Panc1 (cell line): ENCODE results near the gene KIF18B. TPM values are rescaled to one million over a fixed set of nuclear protein-coding genes. Genes with fewer than 3 reads are reported as not detected.
A peak's percentile ranks its signal among the peaks of the same experiment; 100 is the strongest.
"Not testable (repeated sequence)": the region's sequence is repeated elsewhere in the genome, so short reads cannot be mapped to it uniquely, and the experiment has no call there.

ENCODE experiments used
- ATAC-seq: fragments of 200-7000 bp; cut with Tn5 transposase; 2 replicates; pipeline ENCODE4 v1.9.1; 2020; ENCODE audit warnings: mild to moderate bottlenecking, moderate library complexity
- BruUV-seq: library from RNA; stranded (reverse); fragments of 400-500 nt; replicated peaks from 2 replicates; lab custom pipeline; 2021; lab: Mats Ljungman, UMichigan
- CTCF ChIA-PET: fragments of 300-600 bp; sonication (Branson Sonifier 250); formaldehyde crosslinking; loops from one replicate; lab custom pipeline; 2022; ENCODE audit warnings: antibody characterized with exemption; lab: Charles Lee
- POLR2A ChIA-PET: fragments of 300-600 bp; sonication (Branson Sonifier 250); formaldehyde crosslinking; loops from one replicate; lab custom pipeline; 2022; ENCODE audit warnings: antibody characterized with exemption; lab: Charles Lee
- DNase-seq: peaks from one replicate; pipeline ENCODE4 v3.0.0-alpha.2; 2010; ENCODE audit warnings: low read depth, low spot score
- H3K27ac ChIP-seq: 2 replicates; pipeline ENCODE4 v1.5.1; 2011; ENCODE audit warnings: mild to moderate bottlenecking, low read length, inconsistent platforms
- H3K27me3 ChIP-seq: fragments of 200-500 bp; sonication (Bioruptor generic); 2 replicates; pipeline ENCODE4 v1.6.0; 2014; ENCODE audit warnings: low read length, inconsistent platforms; ENCODE audit not compliant: control insufficient read depth, insufficient read depth
- H3K36me3 ChIP-seq: fragments of 200-500 bp; sonication (Bioruptor generic); 2 replicates; pipeline ENCODE4 v1.5.1; 2014; ENCODE audit warnings: inconsistent platforms, mild to moderate bottlenecking, low read length, moderate library complexity; ENCODE audit not compliant: control insufficient read depth, insufficient read depth
- H3K4me1 ChIP-seq: 2 replicates; pipeline ENCODE4 v1.5.1; 2011; ENCODE audit warnings: inconsistent platforms, mild to moderate bottlenecking, low read length, moderate library complexity; ENCODE audit not compliant: control insufficient read depth, insufficient read depth
- H3K4me3 ChIP-seq, 2 experiments: 2 replicates each; pipeline ENCODE4 v1.5.1; 2011 to 2012; ENCODE audit warnings: low read depth in 2 of 2, low read length in 2 of 2, mild to moderate bottlenecking in 2 of 2, inconsistent platforms in 1 of 2, moderate library complexity in 1 of 2
- H3K9me3 ChIP-seq: fragments of 200-500 bp; sonication (Bioruptor generic); 2 replicates; pipeline ENCODE4 v1.5.1; 2014; ENCODE audit warnings: low read depth, mild to moderate bottlenecking, inconsistent platforms, low read length, moderate library complexity; ENCODE audit not compliant: control insufficient read depth, insufficient read depth
- POLR2AphosphoS5 ChIP-seq: IDR thresholded peaks from 2 replicates; pipeline ENCODE4 v1.6.1; 2012; ENCODE audit warnings: mild to moderate bottlenecking, low read depth, low read length, moderate library complexity
- SIN3A ChIP-seq: IDR thresholded peaks from 2 replicates; pipeline ENCODE4 v1.6.1; 2012; ENCODE audit warnings: low read depth, mild to moderate bottlenecking, low read length, moderate library complexity, borderline replicate concordance; ENCODE audit not compliant: insufficient read depth
- TCF7L2 ChIP-seq: IDR thresholded peaks from 2 replicates; pipeline ENCODE4 v1.6.1; 2011; ENCODE audit warnings: mild to moderate bottlenecking, low read depth, low read length, inconsistent platforms
- in situ Hi-C: cut with HindIII; loops from 2 replicates; pipeline ENCODE4 v1.10.0; 2016; ENCODE audit warnings: low sequenced_read_pairs, low pct_unique_long_range_greater_than_20kb
- intact Hi-C: fragments of 100-400 bp; cut with micrococcal nuclease; formaldehyde crosslinking; loops from one replicate; pipeline ENCODE4 v1.10.0; 2022; ENCODE audit not compliant: unreplicated experiment
- total RNA-seq: library from RNA; stranded (reverse); gene quantifications from one replicate; pipeline ENCODE4 v1.2.1, GENCODE V29; 2021; ENCODE audit not compliant: unreplicated experiment
- TF ChIP-seq, protein P1 (sequence below): fragments of 450-650 bp; IDR thresholded peaks from 2 replicates; pipeline ENCODE4 v1.5.1; 2017; ENCODE audit warnings: mild to moderate bottlenecking
- TF ChIP-seq, protein P2 (sequence below), 2 experiments: IDR thresholded peaks; 2 replicates each; pipeline ENCODE4 v1.6.1; 2011 to 2012; ENCODE audit warnings: low read depth in 2 of 2, control low read depth in 1 of 2, low read length in 1 of 2, mild to moderate bottlenecking in 1 of 2, moderate library complexity in 1 of 2; ENCODE audit not compliant: insufficient read depth in 1 of 2

Gene KIF18B
- total RNA-seq, 1 experiment from 2014 or later, result 31.3 TPM

DNA sequence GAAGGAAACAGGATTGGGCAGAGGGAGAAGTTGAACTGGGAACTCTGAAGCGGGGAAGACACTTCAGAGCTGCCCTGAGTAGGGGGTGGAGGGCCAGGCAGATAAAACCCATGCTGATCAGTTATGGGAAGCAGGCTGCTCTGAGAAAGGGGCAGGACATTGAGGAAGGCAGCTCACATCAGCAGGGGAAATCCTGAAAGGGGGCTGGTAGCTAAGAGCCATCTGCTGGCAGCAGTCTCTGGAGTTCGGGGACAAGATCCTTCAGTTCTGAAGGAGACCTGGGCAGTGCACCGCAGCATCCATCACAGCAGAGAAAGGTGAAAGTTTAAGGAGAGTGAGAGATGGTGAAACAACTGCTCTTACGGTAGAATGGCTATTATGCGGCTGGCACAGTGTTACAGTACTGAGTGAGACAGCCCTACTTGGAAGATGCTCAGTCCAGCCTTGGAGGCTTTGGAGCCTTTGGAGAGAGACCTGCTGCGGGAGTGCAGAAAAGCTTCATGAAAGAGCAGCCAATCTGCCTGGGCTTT lies 5.4 kb upstream of the KIF18B start:
- ATAC-seq (no peak), DNase-seq (no peak)
- Histone ChIP-seq H3K27ac (no peak overlapping the region), H3K4me3 (no peak overlapping the region), H3K4me1 (no peaks in the 10 kb centered on the region), H3K9me3 (no peaks in the 10 kb centered on the region), H3K36me3 (no peaks in the 10 kb centered on the region), H3K27me3 (no peaks in the 10 kb centered on the region)
- ChIA-PET POLR2A (no interaction called here), CTCF (interaction anchor here (0.7 to 1.0 kb wide), 2 partner anchors 9 to 346 kb away, joined by 3 read pairs; no protein-coding TSS in a partner anchor)
- intact Hi-C loops (no loop called here), in situ Hi-C loops (no loop called here)
- no peak for TF ChIP-seq SIN3A
- TF ChIP-seq, protein P1, sequence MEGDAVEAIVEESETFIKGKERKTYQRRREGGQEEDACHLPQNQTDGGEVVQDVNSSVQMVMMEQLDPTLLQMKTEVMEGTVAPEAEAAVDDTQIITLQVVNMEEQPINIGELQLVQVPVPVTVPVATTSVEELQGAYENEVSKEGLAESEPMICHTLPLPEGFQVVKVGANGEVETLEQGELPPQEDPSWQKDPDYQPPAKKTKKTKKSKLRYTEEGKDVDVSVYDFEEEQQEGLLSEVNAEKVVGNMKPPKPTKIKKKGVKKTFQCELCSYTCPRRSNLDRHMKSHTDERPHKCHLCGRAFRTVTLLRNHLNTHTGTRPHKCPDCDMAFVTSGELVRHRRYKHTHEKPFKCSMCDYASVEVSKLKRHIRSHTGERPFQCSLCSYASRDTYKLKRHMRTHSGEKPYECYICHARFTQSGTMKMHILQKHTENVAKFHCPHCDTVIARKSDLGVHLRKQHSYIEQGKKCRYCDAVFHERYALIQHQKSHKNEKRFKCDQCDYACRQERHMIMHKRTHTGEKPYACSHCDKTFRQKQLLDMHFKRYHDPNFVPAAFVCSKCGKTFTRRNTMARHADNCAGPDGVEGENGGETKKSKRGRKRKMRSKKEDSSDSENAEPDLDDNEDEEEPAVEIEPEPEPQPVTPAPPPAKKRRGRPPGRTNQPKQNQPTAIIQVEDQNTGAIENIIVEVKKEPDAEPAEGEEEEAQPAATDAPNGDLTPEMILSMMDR, result no peak
- TF ChIP-seq, protein P2, sequence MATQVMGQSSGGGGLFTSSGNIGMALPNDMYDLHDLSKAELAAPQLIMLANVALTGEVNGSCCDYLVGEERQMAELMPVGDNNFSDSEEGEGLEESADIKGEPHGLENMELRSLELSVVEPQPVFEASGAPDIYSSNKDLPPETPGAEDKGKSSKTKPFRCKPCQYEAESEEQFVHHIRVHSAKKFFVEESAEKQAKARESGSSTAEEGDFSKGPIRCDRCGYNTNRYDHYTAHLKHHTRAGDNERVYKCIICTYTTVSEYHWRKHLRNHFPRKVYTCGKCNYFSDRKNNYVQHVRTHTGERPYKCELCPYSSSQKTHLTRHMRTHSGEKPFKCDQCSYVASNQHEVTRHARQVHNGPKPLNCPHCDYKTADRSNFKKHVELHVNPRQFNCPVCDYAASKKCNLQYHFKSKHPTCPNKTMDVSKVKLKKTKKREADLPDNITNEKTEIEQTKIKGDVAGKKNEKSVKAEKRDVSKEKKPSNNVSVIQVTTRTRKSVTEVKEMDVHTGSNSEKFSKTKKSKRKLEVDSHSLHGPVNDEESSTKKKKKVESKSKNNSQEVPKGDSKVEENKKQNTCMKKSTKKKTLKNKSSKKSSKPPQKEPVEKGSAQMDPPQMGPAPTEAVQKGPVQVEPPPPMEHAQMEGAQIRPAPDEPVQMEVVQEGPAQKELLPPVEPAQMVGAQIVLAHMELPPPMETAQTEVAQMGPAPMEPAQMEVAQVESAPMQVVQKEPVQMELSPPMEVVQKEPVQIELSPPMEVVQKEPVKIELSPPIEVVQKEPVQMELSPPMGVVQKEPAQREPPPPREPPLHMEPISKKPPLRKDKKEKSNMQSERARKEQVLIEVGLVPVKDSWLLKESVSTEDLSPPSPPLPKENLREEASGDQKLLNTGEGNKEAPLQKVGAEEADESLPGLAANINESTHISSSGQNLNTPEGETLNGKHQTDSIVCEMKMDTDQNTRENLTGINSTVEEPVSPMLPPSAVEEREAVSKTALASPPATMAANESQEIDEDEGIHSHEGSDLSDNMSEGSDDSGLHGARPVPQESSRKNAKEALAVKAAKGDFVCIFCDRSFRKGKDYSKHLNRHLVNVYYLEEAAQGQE (IDR thresholded peaks at IDR 0.05; ENCODE audit: insufficient read depth in 1 of 2, low read depth in 2 of 2, low read length in 1 of 2), result no peak
- TF ChIP-seq POLR2AphosphoS5, result no peak
- no peak for TF ChIP-seq TCF7L2
- BruUV-seq, result no TSS peak

DNA sequence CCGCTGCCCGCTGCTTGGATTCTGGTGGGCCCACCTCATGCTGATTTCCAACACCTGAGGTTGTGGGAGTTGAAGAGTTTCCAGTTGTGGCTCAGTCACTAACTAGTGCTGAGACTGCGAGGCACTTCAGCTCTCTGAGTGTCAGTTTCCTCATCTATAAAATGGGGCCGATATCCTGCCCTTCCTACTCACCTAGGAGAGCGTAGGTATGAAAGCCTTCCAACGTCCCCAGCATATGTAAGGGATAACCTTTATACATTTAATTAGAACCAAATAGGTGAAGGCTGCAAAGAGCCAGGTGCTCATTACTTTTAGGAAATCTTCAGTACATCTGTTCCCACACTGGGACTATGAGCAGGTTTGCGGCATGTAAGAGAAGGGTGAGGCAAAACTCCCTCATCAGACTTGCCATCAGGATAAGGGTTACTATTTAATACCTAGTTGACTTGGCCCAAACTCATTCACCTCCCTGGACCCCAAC lies 782 bp upstream of the KIF18B start:
- no peak for DNase-seq
- in situ Hi-C loops, result no loop called here
- Histone ChIP-seq H3K36me3 (peaks cover 5% of the 10 kb centered on the region), H3K4me3 (peak overlapping the region; percentile 72 to 79), H3K27me3 (no peaks in the 10 kb centered on the region), H3K27ac (peak overlapping the region; percentile 95), H3K4me1 (0 out of 2 replicates have a peak, but pooled peaks cover 2% of the 10 kb centered on the region), H3K9me3 (no peaks in the 10 kb centered on the region)
- intact Hi-C loops, result no loop called here
- TF ChIP-seq SIN3A, result no peak
- TF ChIP-seq POLR2AphosphoS5, result no peak
- TF ChIP-seq, protein P2 (IDR thresholded peaks at IDR 0.05; ENCODE audit: insufficient read depth in 1 of 2, low read depth in 2 of 2, low read length in 1 of 2), result no peak
- TF ChIP-seq, protein P1, result no peak
- no peak for TF ChIP-seq TCF7L2
- ATAC-seq, result no peak
- CTCF ChIA-PET, result no interaction called here
- no TSS peak for BruUV-seq
- POLR2A ChIA-PET, result no interaction called here

DNA sequence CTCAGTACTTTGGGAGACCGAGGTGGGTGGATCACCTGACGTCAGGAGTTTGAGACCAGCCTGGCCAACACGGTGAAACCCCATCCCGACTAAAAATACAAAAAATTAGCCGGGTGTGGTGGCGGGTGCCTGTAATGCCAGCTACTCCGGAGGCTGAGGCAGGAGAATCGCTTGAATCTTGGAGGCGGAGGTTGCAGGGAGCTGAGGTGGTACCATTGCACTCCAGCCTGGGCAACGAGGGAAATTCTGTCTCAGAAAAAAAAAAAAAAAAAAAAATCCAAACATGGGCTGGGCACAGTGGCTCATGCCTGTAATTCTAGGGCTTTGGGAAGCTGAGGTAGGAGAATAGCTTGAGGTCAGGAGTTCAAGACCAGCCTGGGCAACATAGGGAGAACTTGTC lies 1.9 kb downstream of the KIF18B start:
- H3K27me3 ChIP-seq, in situ Hi-C loops, DNase-seq, H3K9me3 ChIP-seq, intact Hi-C loops, CTCF ChIA-PET, BruUV-seq, H3K36me3 ChIP-seq, ATAC-seq: not testable (repeated sequence)
- peak overlapping the region; percentile 95; the same call in 1 of the 2 replicates for H3K27ac ChIP-seq
- H3K4me1 ChIP-seq, result peaks cover 12% of the 10 kb centered on the region
- peak overlapping the region in 1 of 2 experiments; percentile 72; a peak in 2 of 4 replicates for H3K4me3 ChIP-seq
- POLR2A ChIA-PET, result interaction anchor here (0.6 kb wide), 1 partner anchor 10 kb away, joined by 3 read pairs; no protein-coding TSS in a partner anchor
